Fibroblast of the aortic adventitia (primary cell): ENCODE results near the gene PCA3. TPM values are rescaled to one million over a fixed set of nuclear protein-coding genes. Genes with fewer than 3 reads are reported as not detected.

ENCODE experiments used
- DNase-seq: peaks from one replicate; pipeline ENCODE4 v3.0.0-alpha.2; 2010; ENCODE audit warnings: low read depth
- H3K4me3 ChIP-seq: 2 replicates; pipeline ENCODE4 v1.5.1; 2011; ENCODE audit warnings: low read depth, mild to moderate bottlenecking, control low read depth, low read length, moderate library complexity
- CTCF ChIP-seq: IDR thresholded peaks from 2 replicates; pipeline ENCODE4 v1.5.1; 2011; ENCODE audit warnings: mild to moderate bottlenecking, low read length, control low read depth, inconsistent platforms; ENCODE audit not compliant: insufficient read depth
- total RNA-seq: library from RNA; depleted of rRNA; stranded (reverse); fragments of >200 nt; gene quantifications from 2 replicates; pipeline ENCODE4 v1.2.3, GENCODE V29; 2012; ENCODE audit warnings: low replicate concordance

PCA3 gene
- total RNA-seq, 1 donor = not detected

- DNase-seq = peak; percentile 54
- TF ChIP-seq CTCF = no peak
- no peak overlapping the region for H3K4me3 ChIP-seq
Measured at GRCh38 chr9:76772686-76773445, 8.6 kb downstream of the PCA3 start.

- no peak overlapping the region for H3K4me3 ChIP-seq
- DNase-seq = no peak
- no peak for TF ChIP-seq CTCF
Measured at GRCh38 chr9:76784881-76785280, 20.6 kb downstream of the PCA3 start.

- no peak for TF ChIP-seq CTCF
- no peak for DNase-seq
- H3K4me3 ChIP-seq = no peak overlapping the region
Measured at GRCh38 chr9:76785501-76785900, 21.3 kb downstream of the PCA3 start.

GRCh38 chr9:76787677-76788076 is 23.4 kb downstream of the PCA3 start:
- no peak for DNase-seq
- no peak for TF ChIP-seq CTCF
- H3K4me3 ChIP-seq = no peak overlapping the region

GRCh38 chr9:76789840-76790239 is 25.6 kb downstream of the PCA3 start:
- DNase-seq = no peak
- no peak for TF ChIP-seq CTCF
- H3K4me3 ChIP-seq = no peak overlapping the region

- no peak overlapping the region for H3K4me3 ChIP-seq
- DNase-seq = no peak
- no peak for TF ChIP-seq CTCF
Measured at GRCh38 chr9:76793784-76794431, 29.7 kb downstream of the PCA3 start.
